ENCODE data around the gene PSMB11. TPM values are rescaled to one million over a fixed set of nuclear protein-coding genes. Genes with fewer than 3 reads are reported as not detected.

Gene PSMB11
- total and polyA plus RNA-seq, 8 donors, result not detected

DNA sequence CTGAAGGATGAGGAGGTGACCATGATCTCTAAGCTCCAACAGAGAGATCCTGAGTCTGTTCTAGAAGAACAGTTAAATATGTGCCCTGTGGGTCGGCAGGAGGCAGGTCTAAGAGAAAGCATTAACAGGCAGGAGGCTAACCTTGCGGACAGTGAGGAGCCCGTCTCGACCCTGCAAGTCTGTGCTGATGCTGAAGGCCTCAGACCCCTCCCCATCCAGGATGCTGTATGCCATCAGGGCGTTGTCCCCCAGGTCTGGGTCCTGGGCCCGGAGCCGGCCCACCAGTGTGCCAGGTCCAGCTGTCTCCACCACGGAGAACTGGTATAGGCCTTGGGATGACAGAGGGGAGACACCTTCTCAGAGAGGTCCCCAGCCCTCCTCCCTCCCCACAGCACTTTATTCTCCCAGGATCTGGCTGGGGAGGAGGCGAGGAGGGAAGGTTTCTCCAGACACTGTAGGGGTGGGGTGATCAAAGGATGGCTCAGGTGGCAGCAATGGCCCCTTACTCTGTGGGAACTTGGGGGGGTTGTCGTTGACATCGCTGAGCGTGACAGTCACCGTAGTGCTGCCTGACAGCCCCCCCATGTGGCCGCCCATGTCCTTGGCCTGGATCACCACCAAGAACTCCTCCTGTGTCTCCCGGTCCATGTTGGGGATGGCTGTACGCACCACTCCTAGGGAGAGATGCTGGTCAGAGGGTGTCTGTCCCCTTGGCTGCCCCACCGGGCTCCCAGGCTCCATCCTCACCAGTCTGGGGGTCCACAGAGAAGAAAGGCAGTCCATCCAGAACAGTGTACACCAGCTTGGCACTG, 12.2 kb downstream of the PSMB11 start:
- H3K4me1 ChIP-seq, result peaks cover 11 to 29% of the 10 kb centered on the region in 2 donors
- DNase-seq (no peak), ATAC-seq (no peak)
- H3K27ac ChIP-seq, result no peak overlapping the region
- TF ChIP-seq, protein P1, sequence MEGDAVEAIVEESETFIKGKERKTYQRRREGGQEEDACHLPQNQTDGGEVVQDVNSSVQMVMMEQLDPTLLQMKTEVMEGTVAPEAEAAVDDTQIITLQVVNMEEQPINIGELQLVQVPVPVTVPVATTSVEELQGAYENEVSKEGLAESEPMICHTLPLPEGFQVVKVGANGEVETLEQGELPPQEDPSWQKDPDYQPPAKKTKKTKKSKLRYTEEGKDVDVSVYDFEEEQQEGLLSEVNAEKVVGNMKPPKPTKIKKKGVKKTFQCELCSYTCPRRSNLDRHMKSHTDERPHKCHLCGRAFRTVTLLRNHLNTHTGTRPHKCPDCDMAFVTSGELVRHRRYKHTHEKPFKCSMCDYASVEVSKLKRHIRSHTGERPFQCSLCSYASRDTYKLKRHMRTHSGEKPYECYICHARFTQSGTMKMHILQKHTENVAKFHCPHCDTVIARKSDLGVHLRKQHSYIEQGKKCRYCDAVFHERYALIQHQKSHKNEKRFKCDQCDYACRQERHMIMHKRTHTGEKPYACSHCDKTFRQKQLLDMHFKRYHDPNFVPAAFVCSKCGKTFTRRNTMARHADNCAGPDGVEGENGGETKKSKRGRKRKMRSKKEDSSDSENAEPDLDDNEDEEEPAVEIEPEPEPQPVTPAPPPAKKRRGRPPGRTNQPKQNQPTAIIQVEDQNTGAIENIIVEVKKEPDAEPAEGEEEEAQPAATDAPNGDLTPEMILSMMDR (IDR thresholded peaks at IDR 0.05), result no peak
- intact Hi-C loops (cut with DNase I), result loop anchor here in 1 of 2 donors (10.0 kb wide), 1 partner anchor 69 kb away; the partner anchor contains the start of gene AJUBA
- H3K4me3 ChIP-seq, result no peak overlapping the region
- H3K27me3 ChIP-seq, result peaks cover 0 to 8% of the 10 kb centered on the region in 2 donors
- H3K9me3 ChIP-seq, result no peaks in the 10 kb centered on the region
- H3K36me3 ChIP-seq, result peaks cover 0 to 9% of the 10 kb centered on the region in 2 donors

DNA sequence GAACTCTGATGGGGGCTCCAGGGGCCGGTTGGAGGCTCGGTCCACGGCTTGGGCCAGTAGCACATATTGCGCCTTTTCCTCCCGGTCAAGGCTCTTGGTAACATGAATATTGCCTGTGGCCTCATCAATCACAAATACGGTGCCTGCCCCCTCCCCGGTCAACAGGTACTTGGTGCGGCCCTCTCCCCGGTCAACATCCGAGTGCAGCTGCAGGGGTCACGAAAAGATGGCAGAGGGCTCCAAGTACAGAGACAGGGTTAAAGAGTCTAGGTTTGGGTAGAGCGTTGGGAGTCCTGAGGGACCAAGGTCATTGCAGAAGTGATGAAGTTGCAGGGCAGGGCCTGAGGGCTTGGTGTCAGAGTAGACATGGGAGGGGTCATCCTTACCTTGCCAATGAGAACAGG, 13.1 kb downstream of the PSMB11 start:
- Histone ChIP-seq H3K27me3 (peaks cover 0 to 8% of the 10 kb centered on the region in 2 donors), H3K9me3 (no peaks in the 10 kb centered on the region), H3K4me1 (peaks cover 11 to 29% of the 10 kb centered on the region in 2 donors), H3K4me3 (no peak overlapping the region), H3K27ac (no peak overlapping the region), H3K36me3 (peaks cover 0 to 18% of the 10 kb centered on the region in 2 donors)
- no peak for ATAC-seq
- intact Hi-C loops (cut with DNase I), result loop anchor here (5.0 to 10.0 kb wide), 2 partner anchors 68 to 70 kb away; partner anchors contain the start of gene AJUBA (in 1 of the 2)
- no peak for DNase-seq
- TF ChIP-seq, protein P1 (IDR thresholded peaks at IDR 0.05), result no peak

DNA sequence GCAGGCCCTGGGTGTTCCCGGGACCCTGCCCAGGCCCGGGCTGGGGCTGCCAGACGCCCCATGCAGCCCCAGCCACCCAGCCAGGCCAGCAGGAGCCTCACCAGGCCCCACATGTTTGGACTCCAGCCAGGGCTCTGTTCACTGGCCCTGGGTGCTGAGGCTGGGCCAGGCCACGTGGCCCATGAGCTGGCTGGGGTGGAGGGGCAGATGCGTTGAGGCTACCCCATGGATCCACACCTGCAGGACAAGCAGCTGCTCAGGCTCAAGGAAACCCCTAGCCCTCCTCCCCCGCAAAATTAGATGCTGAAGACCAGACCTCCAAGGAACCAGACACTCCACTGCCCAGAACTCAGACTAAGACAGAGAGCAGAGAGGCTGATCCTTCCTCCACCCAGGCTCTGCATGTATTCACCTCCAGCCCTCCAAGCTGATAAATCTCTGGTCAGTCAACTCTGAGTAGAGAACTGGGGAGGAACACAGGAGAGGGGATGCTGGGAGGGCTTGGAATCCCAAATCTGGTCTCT, 13.7 kb downstream of the PSMB11 start:
- H3K36me3 ChIP-seq, result peaks cover 0 to 24% of the 10 kb centered on the region in 2 donors
- no peak overlapping the region for H3K4me3 ChIP-seq
- intact Hi-C loops (cut with DNase I), result loop anchor here (5.0 to 10.0 kb wide), 2 partner anchors 68 to 71 kb away; partner anchors contain the start of gene AJUBA (in 1 of the 2)
- DNase-seq (no peak), ATAC-seq (no peak)
- TF ChIP-seq, protein P1 (IDR thresholded peaks at IDR 0.05), result no peak
- no peaks in the 10 kb centered on the region for H3K9me3 ChIP-seq
- peaks cover 11 to 29% of the 10 kb centered on the region in 2 donors for H3K4me1 ChIP-seq
- no peak overlapping the region for H3K27ac ChIP-seq
- H3K27me3 ChIP-seq, result peaks cover 0 to 8% of the 10 kb centered on the region in 2 donors

DNA sequence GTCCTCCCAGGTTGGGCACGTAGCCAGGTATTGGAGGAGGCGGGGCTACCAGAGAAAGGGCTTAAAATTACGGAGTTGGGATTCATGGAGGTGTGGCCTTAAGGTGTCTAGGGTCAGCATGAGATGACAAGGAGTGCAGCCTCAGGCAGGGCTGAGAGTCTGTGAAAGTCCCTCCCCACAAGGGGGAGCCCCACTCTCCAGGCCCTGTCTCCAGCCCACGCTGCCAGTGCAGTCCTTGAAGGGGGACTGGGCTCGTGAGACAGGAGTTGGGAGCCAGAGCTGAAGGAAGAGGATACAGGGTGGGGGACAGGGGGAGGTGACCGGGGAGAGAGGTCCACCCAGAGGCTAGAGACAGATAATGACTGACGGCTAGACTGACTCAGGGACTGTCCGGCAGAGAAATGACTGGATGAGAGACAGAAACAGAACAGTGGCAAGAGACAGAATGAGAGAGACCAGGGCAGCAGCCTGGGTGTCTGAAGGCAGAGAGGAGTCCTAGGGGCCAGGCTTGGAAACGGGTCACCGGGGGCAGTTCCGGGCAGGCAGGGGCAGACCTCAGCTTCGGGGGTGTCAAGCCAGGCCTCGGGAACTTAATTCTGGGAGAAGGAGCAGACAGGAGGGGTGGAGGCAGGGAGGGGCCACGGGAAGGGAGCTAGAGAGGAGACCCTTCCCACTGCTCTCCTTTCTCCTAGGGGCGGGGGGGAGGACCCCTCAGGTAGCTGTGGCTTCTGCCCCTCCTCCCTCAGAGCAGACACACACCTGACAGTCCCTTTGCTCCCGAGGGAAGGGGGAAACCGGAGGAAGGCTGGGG, 14.3 kb downstream of the PSMB11 start:
- peak overlapping the region in 1 of 2 donors; percentile 37 for H3K27ac ChIP-seq
- H3K36me3 ChIP-seq, result peaks cover 0 to 30% of the 10 kb centered on the region in 2 donors
- H3K9me3 ChIP-seq, result no peaks in the 10 kb centered on the region
- H3K4me3 ChIP-seq, result peak overlapping the region; percentile 62 to 67
- intact Hi-C loops (cut with DNase I), result loop anchor here (5.0 to 10.0 kb wide), 2 partner anchors 69 to 72 kb away; partner anchors contain the start of gene AJUBA (in 1 of the 2)
- ATAC-seq, result peak; percentile 66
- peaks cover 11 to 29% of the 10 kb centered on the region in 2 donors for H3K4me1 ChIP-seq
- peak in 3 of 4 donors; percentile 47 to 88 (median 73) for DNase-seq
- peaks cover 0 to 8% of the 10 kb centered on the region in 2 donors for H3K27me3 ChIP-seq
- TF ChIP-seq, protein P1 (IDR thresholded peaks at IDR 0.05), result peak; percentile 44 to 66

Data from left lung (tissue), 10 donors.